ENCODE results near the gene PRR14. TPM values are rescaled to one million over a fixed set of nuclear protein-coding genes. Genes with fewer than 3 reads are reported as not detected.
"Not testable (repeated sequence)": the region's sequence is repeated elsewhere in the genome, so short reads cannot be mapped to it uniquely, and the experiment has no call there.

The PRR14 gene
- total and polyA plus RNA-seq, 10 of the 15 experiments (the other 5 are each of a cell fraction or from before 2014, with no cell fraction given) = 2.5 to 66.8 (median 19.2) TPM

DNA sequence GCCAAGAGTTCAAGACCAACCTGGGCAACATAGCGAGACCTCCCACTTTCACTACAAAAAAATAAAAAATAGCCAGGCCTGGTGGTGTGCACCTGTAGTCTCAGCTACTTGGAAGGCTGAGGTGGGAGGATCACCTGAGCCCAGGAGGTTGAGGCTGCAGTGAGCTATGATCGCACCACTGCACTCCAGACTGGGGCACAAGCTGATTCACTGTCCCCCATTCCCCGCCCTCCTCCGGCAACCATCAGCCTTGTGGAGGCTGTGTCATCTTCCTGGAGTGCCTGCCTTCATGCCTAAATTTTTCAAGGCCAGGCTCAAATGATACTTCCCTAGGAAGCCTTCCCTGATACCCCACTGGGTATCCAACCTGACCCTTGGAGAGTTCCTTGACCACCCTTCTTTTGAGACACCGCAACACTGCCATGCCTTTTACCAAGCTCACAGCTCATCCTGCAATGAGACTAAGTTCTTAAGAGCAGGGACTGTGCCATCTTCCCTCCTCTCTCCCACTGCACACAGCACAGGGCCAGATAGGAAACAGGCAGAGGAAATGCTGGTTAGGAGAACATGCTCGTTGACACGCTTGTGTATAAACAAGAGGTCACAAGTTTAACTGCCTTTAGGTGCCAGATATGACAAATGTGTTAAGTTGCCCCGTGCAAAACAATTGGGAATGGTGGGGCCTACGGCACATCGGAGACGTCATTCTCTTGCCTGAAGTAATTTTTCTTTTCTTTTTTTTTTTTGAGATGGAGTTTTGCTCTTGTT, 44.4 kb downstream of the PRR14 start:
- DNase-seq (ENCODE audit: low read depth, low spot score) = no peak
- ChIA-PET POLR2A (interaction anchor here (0.6 to 2.5 kb wide), 4 partner anchors 21 to 299 kb away, joined by 3 to 19 read pairs (median 4); no protein-coding TSS in a partner anchor), RAD21 (ENCODE audit: unreplicated experiment) (interaction anchor here (0.7 to 8.0 kb wide), 5 partner anchors 35 to 698 kb away, joined by 3 to 64 read pairs (median 4); partner anchors contain the start of genes FBRS, ITGAD and PRR14), CTCF (interaction anchor here (0.8 to 5.8 kb wide), 12 partner anchors 12 to 206 kb away, joined by 3 to 61 read pairs (median 4); partner anchors contain the start of genes FBRS and PRR14), SMC1A (ENCODE audit: uncharacterized antibody, unreplicated experiment) (interaction anchor here (0.6 to 6.9 kb wide), 5 partner anchors 11 to 278 kb away, joined by 3 to 80 read pairs (median 3); partner anchors contain the start of genes FBRS and PRR14)
- no peak overlapping the region for H3K27ac ChIP-seq (ENCODE audit: control insufficient read depth, insufficient read depth)
- ATAC-seq = no peak
- no peak for FAIRE-seq
- WGBS (ENCODE audit: insufficient coverage, insufficient replicate concordance, low lambda C conversion rate, missing lambda C conversion rate) = 67% methylated on average over 11 of the region's 11 CpGs
- H3K4me1 ChIP-seq (ENCODE audit: control insufficient read depth, insufficient read depth, low read length) = peaks cover 4% of the 10 kb centered on the region; the same call in 1 of the 2 replicates
- no peak overlapping the region for H3K4me3 ChIP-seq
- H3K9me3 ChIP-seq (replicated peaks; ENCODE audit: control insufficient read depth, insufficient read depth, low read length) = no peaks in the 10 kb centered on the region
- no peak for TF ChIP-seq PML (IDR thresholded peaks at IDR 0.05; ENCODE audit: low read length)
- no peak for TF ChIP-seq RAD51 (IDR thresholded peaks at IDR 0.05)
- TF ChIP-seq, protein P1, sequence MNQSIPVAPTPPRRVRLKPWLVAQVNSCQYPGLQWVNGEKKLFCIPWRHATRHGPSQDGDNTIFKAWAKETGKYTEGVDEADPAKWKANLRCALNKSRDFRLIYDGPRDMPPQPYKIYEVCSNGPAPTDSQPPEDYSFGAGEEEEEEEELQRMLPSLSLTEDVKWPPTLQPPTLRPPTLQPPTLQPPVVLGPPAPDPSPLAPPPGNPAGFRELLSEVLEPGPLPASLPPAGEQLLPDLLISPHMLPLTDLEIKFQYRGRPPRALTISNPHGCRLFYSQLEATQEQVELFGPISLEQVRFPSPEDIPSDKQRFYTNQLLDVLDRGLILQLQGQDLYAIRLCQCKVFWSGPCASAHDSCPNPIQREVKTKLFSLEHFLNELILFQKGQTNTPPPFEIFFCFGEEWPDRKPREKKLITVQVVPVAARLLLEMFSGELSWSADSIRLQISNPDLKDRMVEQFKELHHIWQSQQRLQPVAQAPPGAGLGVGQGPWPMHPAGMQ (IDR thresholded peaks at IDR 0.05; ENCODE audit: borderline replicate concordance) = no peak
- TF ChIP-seq PAX5 (IDR thresholded peaks at IDR 0.05; ENCODE audit: borderline replicate concordance, low read depth, low read length) = no peak
- TF ChIP-seq ZNF622 (IDR thresholded peaks at IDR 0.05) = no peak
- TF ChIP-seq, protein P2, sequence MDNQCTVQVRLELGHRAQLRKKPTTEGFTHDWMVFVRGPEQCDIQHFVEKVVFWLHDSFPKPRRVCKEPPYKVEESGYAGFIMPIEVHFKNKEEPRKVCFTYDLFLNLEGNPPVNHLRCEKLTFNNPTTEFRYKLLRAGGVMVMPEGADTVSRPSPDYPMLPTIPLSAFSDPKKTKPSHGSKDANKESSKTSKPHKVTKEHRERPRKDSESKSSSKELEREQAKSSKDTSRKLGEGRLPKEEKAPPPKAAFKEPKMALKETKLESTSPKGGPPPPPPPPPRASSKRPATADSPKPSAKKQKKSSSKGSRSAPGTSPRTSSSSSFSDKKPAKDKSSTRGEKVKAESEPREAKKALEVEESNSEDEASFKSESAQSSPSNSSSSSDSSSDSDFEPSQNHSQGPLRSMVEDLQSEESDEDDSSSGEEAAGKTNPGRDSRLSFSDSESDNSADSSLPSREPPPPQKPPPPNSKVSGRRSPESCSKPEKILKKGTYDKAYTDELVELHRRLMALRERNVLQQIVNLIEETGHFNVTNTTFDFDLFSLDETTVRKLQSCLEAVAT (IDR thresholded peaks at IDR 0.05) = no peak
- no peak for TF ChIP-seq FOS (IDR thresholded peaks at IDR 0.05; ENCODE audit: borderline replicate concordance, extremely low read depth, insufficient read length)
- no peaks in the 10 kb centered on the region for H3K27me3 ChIP-seq (replicated peaks in 1 of 2; ENCODE audit: control insufficient read depth in 2 of 2, insufficient read depth in 2 of 2, low read length in 1 of 2)
- H3K36me3 ChIP-seq (ENCODE audit: control insufficient read depth in 2 of 2, insufficient read depth in 2 of 2, low read length in 1 of 2) = peaks cover 0 to under 1% of the 10 kb centered on the region in 2 experiments; a peak in 1 of 4 replicates
- H3K79me2 ChIP-seq (ENCODE audit: control insufficient read depth, insufficient read depth, low read length) = peaks cover 17% of the 10 kb centered on the region
- no peak overlapping the region for H3K4me2 ChIP-seq (ENCODE audit: control insufficient read depth, insufficient read depth)
- no peak overlapping the region for H2AFZ ChIP-seq (ENCODE audit: control insufficient read depth, low read depth, low read length)
- H3K9ac ChIP-seq (ENCODE audit: control insufficient read depth, insufficient read depth, low read length) = no peak overlapping the region
- no peaks in the 10 kb centered on the region for H4K20me1 ChIP-seq (ENCODE audit: control insufficient read depth, insufficient read depth)
- in situ Hi-C loops (cut with MboI) (loop anchor here (5.0 to 10.0 kb wide), 2 partner anchors 33 to 510 kb away; partner anchors contain the start of gene CORO1A), intact Hi-C loops (cut with micrococcal nuclease; ENCODE audit: unreplicated experiment) (loop anchor here (10.0 kb wide), 1 partner anchor 230 kb away; the partner anchor contains the start of gene FBXL19)
- BruUV-seq (replicated peaks) = no TSS peak

DNA sequence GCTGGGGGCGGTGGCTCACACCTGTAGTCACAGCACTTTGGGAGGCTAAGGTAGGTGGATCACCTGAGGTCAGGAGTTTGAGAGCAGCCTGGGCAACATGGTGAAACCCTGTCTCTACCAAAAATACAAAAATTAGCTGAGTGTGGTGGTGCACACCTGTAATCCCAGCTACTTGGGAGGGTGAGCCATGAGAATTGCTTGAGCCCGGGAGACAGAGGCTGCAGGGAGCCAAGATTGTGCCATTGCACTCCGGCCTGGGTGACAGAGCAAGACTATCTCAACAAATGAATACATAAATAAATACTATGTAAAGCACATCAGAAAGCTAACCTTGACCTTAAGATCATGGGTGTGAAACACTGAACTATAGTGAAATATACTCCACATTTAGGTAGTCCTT, 45.9 kb downstream of the PRR14 start:
- intact Hi-C loops (cut with micrococcal nuclease; ENCODE audit: unreplicated experiment) (loop anchor here (10.0 kb wide), 1 partner anchor 228 kb away; the partner anchor contains the start of gene FBXL19), in situ Hi-C loops (cut with MboI) (loop anchor here (5.0 to 10.0 kb wide), 2 partner anchors 34 to 512 kb away; partner anchors contain the start of gene CORO1A)
- H3K9ac ChIP-seq (ENCODE audit: control insufficient read depth, insufficient read depth, low read length); BruUV-seq (replicated peaks); H3K4me2 ChIP-seq (ENCODE audit: control insufficient read depth, insufficient read depth); H2AFZ ChIP-seq (ENCODE audit: control insufficient read depth, low read depth, low read length); H3K9me3 ChIP-seq (replicated peaks; ENCODE audit: control insufficient read depth, insufficient read depth, low read length); H3K4me1 ChIP-seq (ENCODE audit: control insufficient read depth, insufficient read depth, low read length); H3K27ac ChIP-seq (ENCODE audit: control insufficient read depth, insufficient read depth); FAIRE-seq; DNase-seq (ENCODE audit: low read depth, low spot score); H4K20me1 ChIP-seq (ENCODE audit: control insufficient read depth, insufficient read depth); ATAC-seq; H3K4me3 ChIP-seq; H3K27me3 ChIP-seq (replicated peaks in 1 of 2; ENCODE audit: control insufficient read depth in 2 of 2, insufficient read depth in 2 of 2, low read length in 1 of 2): not testable (repeated sequence)
- H3K36me3 ChIP-seq (ENCODE audit: control insufficient read depth in 2 of 2, insufficient read depth in 2 of 2, low read length in 1 of 2) = peaks cover 6 to 14% of the 10 kb centered on the region in 2 experiments
- WGBS (ENCODE audit: insufficient coverage, insufficient replicate concordance, low lambda C conversion rate, missing lambda C conversion rate) = 98% methylated on average over 3 of the region's 3 CpGs
- POLR2A ChIA-PET = interaction anchor here (0.5 to 2.3 kb wide), 9 partner anchors 9 to 124 kb away, joined by 3 to 36 read pairs (median 3); partner anchors contain the start of genes FBRS, PRR14 and ZNF785
- peaks cover 32% of the 10 kb centered on the region for H3K79me2 ChIP-seq (ENCODE audit: control insufficient read depth, insufficient read depth, low read length)
- CTCF ChIA-PET = interaction anchor here (0.7 to 5.8 kb wide), 17 partner anchors 9 to 605 kb away, joined by 3 to 61 read pairs (median 5); partner anchors contain the start of genes DCTPP1, FBRS, PRR14 and TBX6
- RAD21 ChIA-PET (ENCODE audit: unreplicated experiment) = interaction anchor here (1.0 to 8.0 kb wide), 7 partner anchors 8 to 267 kb away, joined by 3 to 64 read pairs (median 5); partner anchors contain the start of genes DCTPP1, FBRS and PRR14
- SMC1A ChIA-PET (ENCODE audit: uncharacterized antibody, unreplicated experiment) = interaction anchor here (0.6 to 6.9 kb wide), 12 partner anchors 11 to 296 kb away, joined by 3 to 80 read pairs (median 3); partner anchors contain the start of genes DCTPP1, FBRS and PRR14
